ENCODE measurements around the gene SPATA45. TPM values are rescaled to one million over a fixed set of nuclear protein-coding genes. Genes with fewer than 3 reads are reported as not detected.

SPATA45 gene
- polyA plus RNA-seq, 1 of the 3 experiments (the other 2 are of a cell fraction) = not detected

DNA sequence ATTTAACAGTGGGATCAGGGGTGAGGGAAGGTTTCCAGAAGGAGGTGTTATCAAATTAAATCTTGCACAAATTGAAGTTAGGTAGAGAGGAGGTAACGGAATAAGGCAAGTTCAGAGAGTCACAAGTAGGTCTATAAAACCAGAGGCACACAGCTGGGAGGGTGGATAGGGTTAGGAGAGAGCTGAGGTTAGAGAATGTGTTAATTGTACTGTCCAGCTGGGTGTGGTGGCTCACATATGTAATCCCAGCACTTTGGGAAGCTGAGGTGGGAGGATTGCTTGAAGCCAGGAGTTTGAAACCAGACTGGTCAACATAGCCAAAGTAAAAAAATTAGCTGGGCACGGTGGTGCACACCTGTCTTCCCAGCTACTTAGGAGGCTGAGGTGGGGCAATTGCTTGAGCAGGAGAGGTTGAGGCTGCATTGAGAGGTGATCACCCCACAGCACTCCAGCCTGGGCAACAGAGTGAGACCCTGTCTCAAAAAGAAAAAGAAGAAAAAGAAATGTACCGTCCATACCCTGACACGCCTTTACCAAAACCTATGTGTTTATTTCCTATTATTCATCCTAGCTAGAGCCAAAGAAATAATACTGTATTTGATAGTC lies 20.2 kb downstream of the SPATA45 start:
- Histone ChIP-seq H3K4me3 (ENCODE audit: low read depth in 2 of 2, low read length in 1 of 2) (no peak overlapping the region), H3K9ac (no peak overlapping the region), H3K27me3 (ENCODE audit: insufficient read depth) (no peaks in the 10 kb centered on the region), H4K20me1 (ENCODE audit: insufficient read depth) (no peaks in the 10 kb centered on the region), H3K4me2 (no peak overlapping the region), H3K27ac (ENCODE audit: low read depth in 2 of 2, low read length in 1 of 2) (no peak overlapping the region), H3F3A (replicated peaks; ENCODE audit: insufficient read depth) (no peaks in the 10 kb centered on the region), H3K9me3 (no peaks in the 10 kb centered on the region), H3K4me1 (ENCODE audit: control insufficient read depth in 1 of 2, insufficient read depth in 2 of 2, low read depth in 1 of 2, low read length in 1 of 2) (no peaks in the 10 kb centered on the region), H3K79me2 (ENCODE audit: insufficient read depth) (no peaks in the 10 kb centered on the region), H3K36me3 (replicated peaks in 1 of 2; ENCODE audit: control insufficient read depth in 1 of 2, insufficient read depth in 2 of 2, low read length in 1 of 2) (no peaks in the 10 kb centered on the region), H3K9me2 (no peaks in the 10 kb centered on the region), H2AFZ (ENCODE audit: low read depth) (no peak overlapping the region)
- CTCF ChIA-PET = interaction anchor here (2.3 kb wide), 1 partner anchor 12 kb away, joined by 6 read pairs; no protein-coding TSS in a partner anchor
- TF ChIP-seq USF1 (IDR thresholded peaks at IDR 0.05; ENCODE audit: borderline replicate concordance, low read depth) (no peak), MEF2A (IDR thresholded peaks at IDR 0.05; ENCODE audit: borderline replicate concordance, low read depth) (no peak), RXRA (IDR thresholded peaks at IDR 0.05; ENCODE audit: borderline replicate concordance, low read depth) (no peak), GATA2 (CRISPR knock-in tag; IDR thresholded peaks at IDR 0.05) (no peak), FOSL2 (IDR thresholded peaks at IDR 0.05; ENCODE audit: borderline replicate concordance, low read depth) (no peak), JUND (IDR thresholded peaks at IDR 0.05) (no peak), SIN3A (IDR thresholded peaks at IDR 0.05; ENCODE audit: borderline replicate concordance, low read depth, low read length) (no peak), SMC3 (IDR thresholded peaks at IDR 0.05; ENCODE audit: low read depth, low read length) (no peak), REST (IDR thresholded peaks at IDR 0.05; ENCODE audit: low read depth, low read length) (no peak)
- no peak for DNase-seq
- 86% methylated on average over 4 of the region's 4 CpGs for WGBS (ENCODE audit: low lambda C conversion rate)
- POLR2A ChIA-PET = no interaction called here

- Histone ChIP-seq H3K36me3 (replicated peaks in 1 of 2; ENCODE audit: control insufficient read depth in 1 of 2, insufficient read depth in 2 of 2, low read length in 1 of 2) (no peaks in the 10 kb centered on the region), H3K4me2 (no peak overlapping the region), H3F3A (replicated peaks; ENCODE audit: insufficient read depth) (no peaks in the 10 kb centered on the region), H4K20me1 (ENCODE audit: insufficient read depth) (no peaks in the 10 kb centered on the region), H3K9me2 (no peaks in the 10 kb centered on the region), H3K9ac (no peak overlapping the region), H2AFZ (ENCODE audit: low read depth) (no peak overlapping the region), H3K4me1 (ENCODE audit: control insufficient read depth in 1 of 2, insufficient read depth in 2 of 2, low read depth in 1 of 2, low read length in 1 of 2) (no peaks in the 10 kb centered on the region), H3K79me2 (ENCODE audit: insufficient read depth) (no peaks in the 10 kb centered on the region), H3K27me3 (ENCODE audit: insufficient read depth) (no peaks in the 10 kb centered on the region), H3K4me3 (ENCODE audit: low read depth in 2 of 2, low read length in 1 of 2) (no peak overlapping the region), H3K9me3 (no peaks in the 10 kb centered on the region), H3K27ac (ENCODE audit: low read depth in 2 of 2, low read length in 1 of 2) (no peak overlapping the region)
- DNase-seq = no peak
- ChIA-PET CTCF (interaction anchor here (0.9 kb wide), 1 partner anchor 169 kb away, joined by 3 read pairs; no protein-coding TSS in a partner anchor), POLR2A (no interaction called here)
- TF ChIP-seq, protein P1, sequence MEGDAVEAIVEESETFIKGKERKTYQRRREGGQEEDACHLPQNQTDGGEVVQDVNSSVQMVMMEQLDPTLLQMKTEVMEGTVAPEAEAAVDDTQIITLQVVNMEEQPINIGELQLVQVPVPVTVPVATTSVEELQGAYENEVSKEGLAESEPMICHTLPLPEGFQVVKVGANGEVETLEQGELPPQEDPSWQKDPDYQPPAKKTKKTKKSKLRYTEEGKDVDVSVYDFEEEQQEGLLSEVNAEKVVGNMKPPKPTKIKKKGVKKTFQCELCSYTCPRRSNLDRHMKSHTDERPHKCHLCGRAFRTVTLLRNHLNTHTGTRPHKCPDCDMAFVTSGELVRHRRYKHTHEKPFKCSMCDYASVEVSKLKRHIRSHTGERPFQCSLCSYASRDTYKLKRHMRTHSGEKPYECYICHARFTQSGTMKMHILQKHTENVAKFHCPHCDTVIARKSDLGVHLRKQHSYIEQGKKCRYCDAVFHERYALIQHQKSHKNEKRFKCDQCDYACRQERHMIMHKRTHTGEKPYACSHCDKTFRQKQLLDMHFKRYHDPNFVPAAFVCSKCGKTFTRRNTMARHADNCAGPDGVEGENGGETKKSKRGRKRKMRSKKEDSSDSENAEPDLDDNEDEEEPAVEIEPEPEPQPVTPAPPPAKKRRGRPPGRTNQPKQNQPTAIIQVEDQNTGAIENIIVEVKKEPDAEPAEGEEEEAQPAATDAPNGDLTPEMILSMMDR (IDR thresholded peaks at IDR 0.05) = no peak
- 81% methylated on average over 6 of the region's 6 CpGs for WGBS (ENCODE audit: low lambda C conversion rate)
Observed at GRCh38 chr1:212825798-212826452, 21.5 kb downstream of the SPATA45 start.
